GM19438 (cell line): ENCODE data around the gene CCL4.
"Not testable (repeated sequence)": the region's sequence is repeated elsewhere in the genome, so short reads cannot be mapped to it uniquely, and the experiment has no call there.

Experiments
- ATAC-seq: cut with Tn5 transposase; IDR thresholded peaks from one replicate; pipeline ENCODE4 v1.9.1; 2021; ENCODE audit warnings: low read depth; ENCODE audit not compliant: unreplicated experiment

Gene CCL4

DNA sequence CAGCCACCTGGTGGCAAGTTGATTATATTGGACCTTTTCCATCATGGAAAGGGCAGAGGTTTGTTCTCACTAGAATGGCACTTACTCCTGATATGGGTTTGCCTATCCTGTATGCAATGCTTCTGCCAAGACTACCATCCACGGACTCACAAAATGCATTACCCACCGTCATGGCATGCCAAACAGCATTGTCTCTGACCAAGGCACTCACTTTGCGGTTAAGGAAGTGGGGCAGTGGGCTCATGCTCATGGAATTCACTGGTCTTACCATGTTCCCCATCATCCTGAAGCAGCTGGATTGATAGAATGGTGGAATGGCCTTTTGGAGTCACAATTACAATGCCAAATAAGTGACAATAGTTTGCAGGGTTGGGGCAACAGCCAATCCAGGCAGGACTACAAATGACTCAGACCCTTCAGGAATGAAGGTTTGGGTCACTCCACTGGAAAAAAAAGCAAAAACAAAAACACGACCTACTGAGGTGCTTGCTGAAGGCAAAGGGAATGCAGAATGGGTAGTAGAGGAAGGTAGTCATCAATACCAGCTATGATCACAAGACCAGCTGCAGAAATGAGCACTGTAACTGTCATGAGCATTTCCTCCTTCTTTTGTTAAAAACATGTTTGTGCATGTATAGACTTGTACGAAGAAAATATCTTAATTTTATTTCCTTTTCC is 11.5 kb downstream of the CCL4 start:
- ATAC-seq = not testable (repeated sequence)

DNA sequence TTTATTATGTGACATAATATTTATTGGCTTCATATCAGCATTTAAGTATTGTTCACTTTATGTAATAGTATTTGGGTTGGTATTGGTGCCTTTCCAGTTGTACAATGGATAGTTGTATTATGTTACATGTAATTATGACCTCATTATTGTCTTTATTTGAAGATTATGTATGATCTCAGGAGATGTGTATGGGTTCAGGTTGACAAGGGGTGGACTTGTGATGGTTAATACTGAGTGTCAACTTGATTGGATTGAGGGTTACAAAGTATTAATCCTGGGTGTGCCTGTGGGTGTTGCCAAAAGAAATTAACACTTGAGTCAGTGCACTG is 12.0 kb downstream of the CCL4 start:
- not testable (repeated sequence) for ATAC-seq

DNA sequence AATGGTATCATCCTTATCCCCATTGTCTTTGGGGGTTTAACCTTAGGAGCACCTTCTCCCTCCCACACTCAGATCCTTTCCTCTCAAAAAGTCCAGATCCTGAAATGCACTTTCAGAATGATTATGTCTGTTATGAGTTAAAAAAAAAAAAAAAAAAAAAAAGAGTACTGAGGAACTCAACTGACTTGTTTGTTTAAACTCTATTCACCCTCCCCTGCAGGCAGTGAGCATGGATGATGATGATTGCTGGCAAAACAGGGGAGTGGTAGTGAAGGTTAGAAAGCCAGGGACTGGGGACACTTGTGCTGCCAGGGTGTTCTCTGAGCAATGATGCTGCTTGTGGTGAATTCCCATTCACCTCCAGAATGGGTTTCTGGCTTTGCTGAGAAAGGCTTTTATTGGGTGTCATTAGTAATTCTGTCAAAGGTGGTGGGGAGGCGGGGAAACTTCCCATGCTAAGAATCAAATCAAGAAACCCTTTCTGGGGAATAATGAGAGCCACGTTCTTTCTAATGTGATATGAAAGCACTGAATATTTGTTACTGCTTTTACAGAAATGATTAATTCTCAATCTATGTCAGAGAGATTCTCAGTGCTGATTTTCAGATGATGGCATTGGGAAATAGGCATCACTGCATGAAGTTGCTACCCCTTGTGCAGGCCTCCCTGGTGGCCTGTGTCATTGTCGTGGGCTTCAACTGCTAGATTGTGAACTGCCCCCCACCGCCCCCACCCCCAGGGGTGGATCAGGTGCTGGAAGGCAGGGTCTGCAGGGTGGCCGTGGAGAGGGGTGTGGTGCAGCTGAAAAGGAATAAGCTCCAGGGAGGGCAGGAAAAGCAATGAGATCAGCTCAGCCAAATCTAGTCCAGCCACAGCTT is 14.1 kb downstream of the CCL4 start:
- ATAC-seq = no peak

DNA sequence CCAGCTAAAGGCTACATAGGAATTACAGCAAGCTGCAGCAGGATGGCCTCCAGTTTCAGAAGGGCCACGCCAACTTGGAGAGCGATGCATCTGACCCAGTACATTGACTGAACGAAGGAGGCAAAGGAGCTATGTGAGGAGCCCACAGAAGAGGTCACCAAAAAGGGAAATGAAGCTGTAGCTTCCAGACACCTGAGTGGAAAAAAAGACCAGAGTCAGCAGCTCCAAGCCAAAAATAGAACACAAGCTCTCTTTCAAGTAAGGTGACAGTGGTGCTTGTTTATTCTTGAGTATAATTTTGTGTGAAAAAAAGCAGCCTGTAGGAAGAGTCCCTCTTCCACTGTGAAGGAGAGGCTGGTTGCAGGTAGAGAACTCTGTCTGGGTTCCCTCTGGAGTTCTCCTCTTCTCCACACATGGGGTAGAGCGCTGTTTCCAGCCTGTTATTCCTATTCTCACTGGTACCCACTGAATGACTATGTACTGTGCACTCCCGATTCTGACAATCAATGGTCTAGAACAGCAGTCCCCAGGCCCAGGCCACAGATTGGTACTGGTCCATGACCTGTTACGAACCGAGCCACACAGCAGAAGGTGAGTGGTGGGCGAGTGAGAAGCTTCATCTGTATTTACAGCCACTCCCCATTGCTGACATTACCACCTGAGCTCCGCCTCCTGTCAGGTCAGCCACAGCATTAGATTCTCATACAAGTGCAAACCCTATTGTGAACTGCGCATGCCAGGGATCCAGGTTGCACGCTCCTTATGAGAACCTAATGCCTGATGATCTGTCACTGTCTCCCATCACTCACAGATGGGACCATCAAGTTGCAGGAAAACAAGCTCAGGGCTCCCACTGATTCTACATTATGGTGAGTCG is 15.1 kb downstream of the CCL4 start:
- no peak for ATAC-seq

DNA sequence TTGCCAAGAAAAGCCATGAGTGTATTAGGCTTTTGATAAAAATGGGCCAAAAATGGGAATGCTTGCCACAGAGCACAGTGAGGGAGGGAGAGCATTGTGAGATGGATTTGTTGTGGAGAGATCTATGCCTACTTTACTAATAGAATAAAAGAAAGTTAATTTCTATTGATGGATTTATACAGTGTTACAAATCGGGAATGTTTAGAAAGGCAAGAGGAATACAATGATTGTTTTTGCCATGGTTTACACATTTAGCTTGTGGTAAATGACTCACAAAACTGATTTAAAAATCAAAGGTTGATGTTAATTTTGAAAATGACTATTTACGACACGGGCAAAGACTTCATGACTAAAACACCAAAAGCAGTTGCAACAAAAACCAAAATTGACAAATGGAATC is 16.6 kb downstream of the CCL4 start:
- ATAC-seq = no peak

DNA sequence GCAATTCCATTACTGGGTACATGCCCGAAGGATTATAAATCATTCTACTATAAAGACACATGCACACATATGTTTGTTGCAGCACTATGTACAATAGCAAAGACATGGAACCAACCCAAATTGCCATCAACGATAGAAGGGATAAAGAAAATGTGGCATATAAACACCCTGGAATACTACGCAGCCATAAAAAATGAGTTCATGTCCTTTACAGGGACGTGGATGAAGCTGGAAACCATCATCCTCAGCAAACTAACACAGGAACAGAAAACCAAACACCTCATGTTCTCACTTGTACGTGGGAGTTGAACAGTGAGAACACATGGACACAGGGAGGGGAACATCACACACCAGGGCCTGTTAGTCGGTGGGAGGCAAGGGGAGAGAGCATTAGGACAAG is 17.5 kb downstream of the CCL4 start:
- not testable (repeated sequence) for ATAC-seq

DNA sequence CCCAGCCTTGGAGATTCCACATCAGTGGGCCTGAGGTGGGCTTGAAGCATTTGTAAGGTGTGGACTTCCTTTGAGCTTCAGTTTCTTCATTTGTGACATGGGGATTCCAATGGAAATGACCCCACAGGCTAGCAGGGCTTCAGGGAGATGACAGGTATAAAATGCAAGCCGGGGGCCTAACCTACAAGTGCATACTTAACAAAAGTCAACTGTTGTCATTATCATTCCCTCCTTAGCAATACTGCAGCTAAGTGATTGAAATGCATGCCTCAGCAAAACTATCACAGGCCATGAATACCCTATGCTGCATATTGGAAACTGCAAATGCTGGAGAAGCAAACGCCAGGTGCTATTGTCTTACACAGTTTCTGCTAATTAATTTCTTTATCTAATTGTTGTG is 19.8 kb downstream of the CCL4 start:
- ATAC-seq = no peak

DNA sequence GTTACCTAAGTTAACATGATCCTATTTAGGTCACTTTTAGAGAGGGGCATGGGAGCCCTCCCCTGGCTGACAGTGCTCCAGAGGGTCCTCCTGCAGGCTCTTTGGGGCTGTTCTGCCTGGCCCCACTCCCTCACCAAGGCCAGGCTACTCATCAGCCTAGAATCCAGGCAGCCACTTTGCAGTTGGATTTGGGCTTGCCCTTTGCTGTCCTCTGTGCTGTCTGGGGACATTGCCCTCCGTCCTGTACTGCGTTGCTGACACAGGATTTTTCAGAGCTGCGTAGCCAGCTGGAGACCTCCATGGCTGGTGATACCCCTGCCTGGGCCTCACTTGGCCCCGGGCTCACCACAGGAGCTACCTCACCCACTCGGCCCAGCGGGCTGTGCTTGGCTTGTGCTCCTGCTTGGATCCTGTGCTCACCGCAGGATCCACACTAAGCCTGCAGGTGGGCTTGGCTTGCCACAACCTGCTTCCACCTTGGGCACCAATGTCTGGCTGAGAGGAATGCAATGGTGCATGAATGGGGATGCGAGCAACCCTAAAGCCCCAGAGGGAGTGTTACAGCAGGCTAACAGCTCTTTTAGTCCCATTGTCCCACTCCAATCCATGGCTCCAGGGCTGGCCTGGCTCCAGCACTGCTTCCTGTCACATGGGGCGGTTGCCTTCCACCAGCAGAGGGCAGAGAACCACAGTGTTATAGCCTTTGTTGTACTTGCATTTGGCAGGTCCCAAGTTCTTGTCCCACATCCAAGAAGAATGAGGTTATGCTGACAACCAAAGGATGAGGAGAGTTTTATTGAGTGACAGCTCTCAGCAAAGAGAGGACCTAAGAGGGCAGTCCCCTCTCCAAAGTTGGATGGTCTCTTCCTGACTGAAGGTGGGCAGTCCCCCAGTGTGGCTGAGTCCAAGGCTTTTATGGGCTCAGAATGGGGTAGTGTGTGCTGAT is 21.5 kb downstream of the CCL4 start:
- ATAC-seq = no peak

DNA sequence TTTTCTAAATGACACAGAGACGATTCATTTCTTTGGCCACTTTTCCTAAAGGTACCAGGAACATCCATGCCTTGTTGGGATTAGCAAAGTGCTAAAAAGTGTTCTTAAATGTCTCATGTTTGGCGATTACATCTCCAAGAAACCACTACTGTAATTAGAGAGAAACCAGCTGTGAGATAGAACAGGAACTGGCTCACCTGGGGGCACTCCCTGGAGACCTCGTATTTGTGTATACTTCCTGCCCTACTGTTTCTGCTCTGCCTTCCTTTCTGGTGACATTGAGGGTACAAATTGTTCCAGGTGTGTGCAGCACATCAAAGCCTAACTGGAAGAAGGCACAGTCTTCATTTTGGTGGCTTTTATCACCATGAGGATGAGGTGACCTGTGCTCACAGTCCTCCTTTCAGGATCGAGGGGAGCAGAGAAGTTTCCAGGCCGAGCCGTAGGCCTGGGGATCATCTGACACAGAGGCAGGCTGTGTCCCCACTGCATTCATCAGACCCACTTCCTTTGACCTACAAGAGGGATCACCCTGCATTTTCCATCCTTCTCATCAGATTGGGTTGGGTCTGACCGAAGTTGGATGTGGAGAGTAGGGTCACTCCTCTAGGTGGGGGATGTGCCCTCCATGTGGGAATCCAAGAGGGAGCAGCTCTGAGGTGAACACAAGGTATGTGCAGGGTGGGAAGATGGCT is 23.7 kb downstream of the CCL4 start:
- ATAC-seq = no peak

DNA sequence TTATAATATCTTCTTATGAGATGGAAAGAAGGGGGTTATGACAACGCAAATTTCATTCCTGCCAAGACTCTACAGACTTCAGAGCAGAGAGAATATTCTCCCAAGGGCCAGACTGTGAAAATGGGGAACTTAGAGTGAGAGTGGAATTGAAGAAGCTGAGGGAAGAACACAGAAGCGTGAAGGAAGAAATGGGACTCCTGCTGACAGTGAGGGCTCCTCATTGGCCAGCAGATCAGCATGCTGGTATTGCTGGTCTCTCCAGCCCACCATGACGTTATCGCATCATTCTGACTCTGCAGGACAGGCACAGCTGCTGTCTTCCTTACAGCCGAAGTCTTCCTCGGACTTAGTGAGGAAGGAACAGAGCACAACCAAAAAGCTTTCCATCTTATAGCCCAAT is 24.3 kb downstream of the CCL4 start:
- no peak for ATAC-seq

DNA sequence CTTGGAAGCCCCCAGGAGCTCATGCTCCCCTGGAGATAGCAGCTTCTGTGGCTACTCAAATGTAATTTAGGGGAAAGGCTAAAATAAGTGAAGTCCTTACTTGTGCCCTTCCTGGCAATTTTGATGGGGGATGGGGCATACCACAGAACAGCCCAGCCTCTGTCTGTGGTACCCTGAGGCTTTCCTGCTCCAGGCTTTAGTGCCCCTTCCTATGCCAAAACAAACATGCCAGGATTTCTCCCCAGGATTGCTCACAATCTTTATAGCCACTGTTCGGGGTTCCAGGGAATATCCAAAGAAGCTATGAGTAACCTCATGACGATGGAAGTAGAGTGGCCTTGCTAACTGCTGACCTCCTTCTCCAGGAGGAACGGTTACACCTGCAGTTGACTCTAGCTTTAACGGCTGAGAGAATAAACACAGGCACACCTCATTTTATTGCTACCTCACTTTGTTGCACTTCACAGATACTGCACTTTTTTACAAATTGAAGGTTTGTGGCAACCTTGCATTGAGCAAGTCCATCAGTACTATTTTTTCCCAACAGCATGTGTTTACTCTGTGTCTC is 24.9 kb downstream of the CCL4 start:
- no peak for ATAC-seq

DNA sequence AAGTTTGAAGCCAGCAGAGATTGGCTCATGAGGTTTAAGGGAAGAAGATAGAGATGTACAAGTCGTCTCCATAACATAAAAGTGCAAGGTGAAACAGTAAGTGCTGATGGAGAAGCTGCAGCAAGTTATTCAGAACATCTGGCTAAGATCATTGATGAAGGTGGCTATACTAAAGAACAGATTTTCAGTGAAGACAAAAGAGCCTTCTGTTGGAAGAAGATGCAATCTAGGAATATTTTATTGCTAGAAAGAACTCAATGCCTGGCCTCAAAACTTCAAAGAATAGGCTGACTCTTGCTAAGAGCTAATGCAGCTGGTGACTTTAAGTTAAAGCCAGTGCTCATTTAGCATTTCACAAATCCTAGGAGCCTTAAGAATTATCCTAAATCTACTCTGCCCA is 26.0 kb downstream of the CCL4 start:
- ATAC-seq = no peak

DNA sequence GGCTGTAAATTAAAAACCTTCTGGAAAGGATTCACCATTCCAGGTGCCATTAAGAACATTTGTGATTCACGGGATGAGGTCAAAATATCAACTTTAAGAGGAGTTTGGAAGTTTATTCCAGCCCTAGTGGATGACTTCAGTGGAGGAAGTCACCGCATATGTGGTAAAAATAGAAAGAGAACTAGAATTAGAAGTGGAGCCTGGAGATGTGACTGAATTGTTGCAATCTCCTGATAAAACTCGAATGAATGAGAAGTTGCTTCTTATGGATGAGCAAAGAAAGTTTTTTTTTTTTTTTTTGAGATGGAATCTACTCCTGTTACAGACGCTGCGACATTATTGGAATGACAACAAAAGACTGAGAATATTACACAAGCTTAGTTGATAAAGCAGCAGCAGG is 26.7 kb downstream of the CCL4 start:
- ATAC-seq = no peak

DNA sequence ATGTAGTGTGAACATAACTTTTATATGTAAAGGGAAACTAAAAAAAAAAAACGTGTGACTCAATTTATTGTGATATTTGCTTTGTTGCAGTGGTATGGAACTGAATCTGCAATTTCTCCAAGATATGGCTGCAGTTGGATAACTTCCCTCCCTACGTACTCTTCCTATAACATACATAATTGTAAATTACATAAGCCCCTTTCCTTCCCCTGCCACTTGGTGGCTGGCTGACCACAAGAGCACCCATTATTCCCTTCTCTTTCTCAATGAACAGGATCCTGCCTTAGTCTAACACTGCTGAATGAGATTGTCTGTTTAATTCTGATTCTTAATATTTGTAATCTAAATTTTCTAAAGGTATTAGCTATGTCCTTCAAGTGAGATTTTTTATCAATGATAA is 27.8 kb downstream of the CCL4 start:
- no peak for ATAC-seq

DNA sequence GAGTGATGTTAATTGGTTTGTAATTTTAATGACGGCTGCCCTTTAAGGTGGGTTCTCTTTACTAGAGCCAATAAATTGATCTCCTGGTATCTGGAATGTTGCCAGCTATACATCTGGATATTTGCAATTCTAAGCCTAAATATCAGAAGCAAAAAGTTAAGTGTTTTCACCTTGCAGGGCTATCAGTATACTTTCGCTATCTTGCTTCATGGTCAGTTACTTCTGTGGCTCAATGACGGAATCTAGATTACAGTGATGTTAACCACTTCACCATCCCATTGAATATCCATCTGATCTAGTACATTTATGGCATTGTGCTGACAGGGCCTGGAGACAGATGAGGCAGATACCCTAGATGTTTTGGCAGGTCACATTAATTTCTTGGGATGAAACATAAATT is 28.3 kb downstream of the CCL4 start:
- ATAC-seq = no peak

DNA sequence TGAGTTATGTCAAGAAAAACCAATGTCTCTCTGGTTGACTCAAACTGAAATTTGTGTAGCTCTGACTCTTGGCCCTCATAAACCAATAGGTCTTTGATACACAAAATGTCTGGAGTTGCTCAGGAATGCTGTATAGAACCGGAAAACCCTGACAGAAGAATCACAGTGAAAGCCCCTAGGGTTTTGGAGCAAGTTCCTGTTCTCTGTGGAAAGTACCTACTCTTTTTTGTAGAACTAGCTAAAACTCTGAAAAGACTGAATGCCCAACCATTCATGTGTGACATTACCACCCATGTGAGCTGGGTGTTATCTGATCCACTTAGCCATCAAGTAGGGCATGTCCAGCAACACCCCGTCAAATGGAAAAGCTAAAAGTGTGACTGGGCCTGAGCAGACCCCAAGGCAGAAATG is 28.8 kb downstream of the CCL4 start:
- no peak for ATAC-seq

DNA sequence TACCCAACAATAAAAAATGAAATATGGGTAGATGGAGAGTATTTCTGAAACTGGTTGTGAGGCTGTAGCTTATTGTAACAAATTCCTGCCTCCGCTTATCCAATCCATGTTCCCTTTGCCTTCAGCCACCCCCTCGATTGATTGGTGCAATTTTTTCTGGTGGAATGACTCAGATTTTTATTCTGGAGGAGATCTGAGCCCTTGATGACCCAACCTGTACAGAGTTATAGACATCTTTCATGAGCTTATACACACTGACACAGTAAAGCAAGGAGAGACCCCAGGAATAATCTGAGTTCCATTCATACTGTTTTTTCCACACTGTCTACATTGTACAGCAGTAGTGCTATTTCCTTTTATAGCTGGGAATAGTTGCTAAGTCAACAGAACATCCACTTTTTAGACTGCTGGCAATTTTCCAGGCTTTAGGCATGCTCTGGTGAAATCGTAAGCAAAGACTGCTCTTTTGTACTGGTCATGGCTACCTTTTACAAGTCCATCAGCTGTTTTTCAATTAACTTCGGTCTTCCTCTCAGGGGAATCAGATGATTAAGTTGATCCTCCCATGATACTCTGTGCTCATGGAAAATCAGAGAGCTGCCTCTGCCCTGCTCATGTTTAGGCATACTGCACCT is 30.1 kb downstream of the CCL4 start:
- ATAC-seq = no peak

DNA sequence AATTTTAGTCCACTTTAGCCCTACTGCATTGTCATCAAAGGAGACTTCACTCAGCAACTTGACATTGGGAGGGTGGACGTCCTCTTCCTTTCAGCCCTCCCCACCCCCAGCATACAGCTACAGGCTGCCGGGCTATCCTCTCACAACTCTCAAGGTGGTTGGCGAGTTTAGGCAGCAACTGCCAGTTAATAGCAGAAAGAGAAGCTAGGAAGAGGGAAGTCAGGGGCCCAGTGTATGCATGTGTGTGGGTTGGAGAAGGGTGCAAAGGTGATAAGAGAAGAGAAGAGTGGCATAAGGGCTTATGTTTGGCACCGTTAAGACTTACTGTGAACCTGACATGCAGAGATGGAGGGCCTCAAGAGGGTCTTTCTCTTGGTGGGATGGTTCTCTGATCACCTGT is 31.8 kb downstream of the CCL4 start:
- ATAC-seq = no peak

DNA sequence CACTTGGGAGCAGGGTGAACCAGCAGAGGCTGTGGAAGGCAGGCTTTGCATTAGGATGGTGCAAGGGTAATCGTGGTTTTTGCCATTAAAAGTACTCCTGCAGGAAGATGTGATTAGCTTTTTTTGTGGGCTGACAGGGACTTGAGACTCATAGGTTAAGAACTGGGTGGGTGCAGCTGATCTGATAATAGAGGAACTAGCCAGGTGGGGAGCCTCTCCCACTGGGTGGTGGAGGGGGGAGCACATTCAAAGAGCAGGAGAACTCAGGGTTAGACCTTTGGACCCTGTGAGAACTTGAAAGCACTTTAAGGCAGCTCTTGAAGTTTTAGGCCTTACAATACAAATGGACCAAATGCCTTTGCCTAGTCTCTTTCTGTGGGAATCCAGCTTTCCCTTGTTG is 32.4 kb downstream of the CCL4 start:
- no peak for ATAC-seq
